BLaER1 treated with 17β-estradiol and CSF1 and Interleukin-3, amounts not matched to agents 10 nM and 100 nM (cell line): ENCODE results near the gene COL1A1.
A peak's percentile ranks its signal among the peaks of the same experiment; 100 is the strongest.

ENCODE experiments used
- H3K27ac ChIP-seq, 11 experiments: shearing (Covaris generic); formaldehyde crosslinking; 2 replicates each; pipeline ENCODE4 v1.8.1; 2022
- H3K27me3 ChIP-seq, 11 experiments: shearing (Covaris generic); formaldehyde crosslinking; 2 replicates each; pipeline ENCODE4 v1.8.1; 2022
- H3K36me3 ChIP-seq, 11 experiments: shearing (Covaris generic); formaldehyde crosslinking; 2 replicates each; pipeline ENCODE4 v1.8.1; 2022
- H3K4me1 ChIP-seq, 10 experiments: shearing (Covaris generic); formaldehyde crosslinking; 2 replicates each; pipeline ENCODE4 v1.8.1; 2022
- H3K4me2 ChIP-seq, 11 experiments: shearing (Covaris generic); formaldehyde crosslinking; 2 replicates each; pipeline ENCODE4 v1.8.1; 2022
- H3K4me3 ChIP-seq, 10 experiments: shearing (Covaris generic); formaldehyde crosslinking; 2 replicates each; pipeline ENCODE4 v1.8.1; 2022
- H3K9ac ChIP-seq, 11 experiments: shearing (Covaris generic); formaldehyde crosslinking; 2 replicates each; pipeline ENCODE4 v1.8.1; 2022
- H3K9me3 ChIP-seq, 11 experiments: shearing (Covaris generic); formaldehyde crosslinking; replicated peaks in 1 of 11; 2 replicates each; pipeline ENCODE4 v1.8.1; 2022
- H4K20me1 ChIP-seq, 11 experiments: shearing (Covaris generic); formaldehyde crosslinking; 2 replicates each; pipeline ENCODE4 v1.8.1; 2022
- Cebpa-rat ChIP-seq, 11 experiments: shearing (Covaris generic); IDR thresholded peaks; 2 replicates each; pipeline ENCODE4 v1.8.1; 2022

The COL1A1 gene

DNA sequence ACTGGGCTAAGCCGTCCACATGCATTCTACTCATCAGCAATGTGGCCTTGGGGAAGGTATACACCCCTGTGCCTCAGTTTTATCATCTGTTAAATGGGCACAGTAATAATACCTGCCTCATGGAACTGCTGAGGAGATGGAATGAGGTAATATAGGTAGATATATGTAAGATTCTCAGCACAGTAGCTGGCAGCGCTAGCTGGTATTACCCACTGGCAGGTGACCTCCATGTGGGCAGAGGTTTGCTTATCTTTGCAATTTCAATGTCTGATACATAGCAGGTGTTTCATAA, 36.8 kb downstream of the COL1A1 start:
- peak overlapping the region in 7 of 11 experiments; percentile 33 to 79 (median 58); a peak in 11 of 22 replicates for H3K4me2 ChIP-seq
- H3K27ac ChIP-seq, result no peak overlapping the region
- H3K9ac ChIP-seq, result 0 out of 22 replicates have a peak overlapping the region, but pooled peaks of 1 of the 11 experiments have one; percentile 27
- no peaks in the 10 kb centered on the region for H3K9me3 ChIP-seq
- no peaks in the 10 kb centered on the region for H3K36me3 ChIP-seq
- no peaks in the 10 kb centered on the region for H3K27me3 ChIP-seq
- peaks cover 36 to 50% (median 46%) of the 10 kb centered on the region in 10 experiments for H3K4me1 ChIP-seq
- no peaks in the 10 kb centered on the region; a peak in 1 of 22 replicates for H4K20me1 ChIP-seq
- TF ChIP-seq Cebpa-rat (IDR thresholded peaks at IDR 0.05), result no peak
- H3K4me3 ChIP-seq, result no peak overlapping the region

DNA sequence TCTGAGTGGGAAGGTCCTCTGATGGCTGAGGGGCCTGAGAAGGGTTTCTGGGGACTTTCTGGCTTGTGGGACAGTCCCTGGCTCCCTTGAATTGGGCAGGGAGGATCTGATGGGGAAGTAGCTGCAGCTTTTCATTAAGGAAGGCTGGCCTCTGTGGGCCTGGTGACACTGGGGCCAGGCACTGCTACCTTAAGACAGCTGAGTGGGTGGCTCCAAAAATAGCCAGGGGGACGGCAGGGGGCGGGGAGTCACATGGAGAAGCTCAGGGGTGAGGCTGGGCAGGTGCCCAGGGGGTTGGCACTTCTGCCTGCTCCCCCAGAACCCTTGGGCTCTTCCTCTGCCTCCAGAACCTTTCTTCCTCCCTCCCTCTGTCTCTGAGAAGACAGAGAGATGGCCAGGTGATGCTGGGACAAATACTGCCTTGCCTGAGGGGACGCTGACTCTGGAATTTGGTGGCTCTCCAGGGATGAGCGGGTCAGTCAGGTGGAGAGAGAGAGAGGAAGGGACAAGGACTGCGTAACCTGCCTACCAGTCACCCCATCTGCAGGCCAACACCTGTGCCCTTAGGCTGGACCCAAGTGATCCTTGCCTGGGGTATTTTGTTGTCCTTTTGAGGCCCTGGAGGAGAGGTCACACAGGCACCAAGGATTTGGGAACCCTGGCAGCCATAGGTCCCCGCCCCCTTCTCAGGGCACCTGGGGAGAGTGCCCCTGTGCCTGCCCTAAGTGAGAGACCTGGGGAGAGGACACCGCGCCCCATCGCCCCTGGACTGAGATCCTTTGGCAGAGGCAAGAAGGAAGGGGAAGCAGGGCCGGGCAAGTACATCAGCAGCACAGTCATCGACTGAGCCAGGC, 37.4 kb downstream of the COL1A1 start:
- H3K4me2 ChIP-seq, result peak overlapping the region in 10 of 11 experiments; percentile 29 to 79 (median 44); a peak in 21 of 22 replicates
- no peaks in the 10 kb centered on the region for H3K36me3 ChIP-seq
- peaks cover 35 to 49% (median 46%) of the 10 kb centered on the region in 10 experiments for H3K4me1 ChIP-seq
- no peaks in the 10 kb centered on the region for H3K27me3 ChIP-seq
- H3K9ac ChIP-seq, result peak overlapping the region in 3 of 11 experiments; percentile 19 to 42 (median 27); a peak in 1 of 22 replicates
- H3K4me3 ChIP-seq, result no peak overlapping the region
- no peak for TF ChIP-seq Cebpa-rat (IDR thresholded peaks at IDR 0.05)
- H3K9me3 ChIP-seq, result no peaks in the 10 kb centered on the region
- H3K27ac ChIP-seq, result no peak overlapping the region
- no peaks in the 10 kb centered on the region; a peak in 1 of 22 replicates for H4K20me1 ChIP-seq

DNA sequence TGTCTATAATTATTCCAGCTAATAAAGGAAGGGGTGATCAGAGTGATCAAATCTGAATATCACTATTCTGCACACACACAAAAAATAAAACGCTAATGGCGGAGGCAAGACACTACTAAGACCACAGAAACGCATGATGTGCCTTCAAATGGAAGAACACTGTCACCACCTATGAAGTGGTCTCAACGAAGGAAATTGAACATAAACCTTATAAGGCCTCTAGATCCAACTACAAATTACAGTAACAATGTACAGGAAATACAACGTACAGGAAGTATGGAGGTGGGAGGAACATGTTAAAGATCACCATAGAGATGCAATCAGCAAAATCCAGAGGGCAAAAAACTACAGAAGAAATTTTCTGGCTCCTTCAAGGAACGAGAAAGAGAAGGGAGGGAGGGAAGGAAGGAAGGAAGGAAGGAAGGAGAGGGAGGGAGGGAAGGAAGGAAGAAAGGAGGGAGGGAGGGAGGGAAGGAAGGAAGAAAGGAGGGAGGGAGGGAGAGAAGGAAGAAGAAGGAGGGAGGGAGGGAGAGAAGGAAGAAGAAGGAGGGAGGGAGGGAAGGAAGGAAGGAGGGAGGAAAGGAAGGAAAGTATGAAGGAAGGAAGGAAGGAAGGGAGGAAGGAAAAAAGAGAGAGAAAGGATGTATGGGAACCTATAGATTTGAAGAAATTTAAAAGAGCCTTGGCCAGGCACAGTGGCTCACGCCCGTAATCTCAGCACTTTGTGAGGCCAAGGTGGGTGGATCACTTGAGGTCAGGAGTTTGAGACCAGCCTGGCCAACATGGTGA, 38.8 kb downstream of the COL1A1 start:
- Histone ChIP-seq H3K9me3 (no peaks in the 10 kb centered on the region), H3K27ac (0 out of 22 replicates have a peak overlapping the region, but pooled peaks of 1 of the 11 experiments have one; percentile 50), H3K4me2 (peak overlapping the region in 10 of 11 experiments; percentile 77 to 98 (median 94); a peak in 19 of 22 replicates), H3K4me3 (no peak overlapping the region), H3K9ac (no peak overlapping the region), H3K36me3 (no peaks in the 10 kb centered on the region), H3K4me1 (peaks cover 28 to 55% (median 37%) of the 10 kb centered on the region in 10 experiments), H4K20me1 (no peaks in the 10 kb centered on the region; a peak in 1 of 22 replicates), H3K27me3 (no peaks in the 10 kb centered on the region)
- TF ChIP-seq Cebpa-rat (IDR thresholded peaks at IDR 0.05), result no peak

DNA sequence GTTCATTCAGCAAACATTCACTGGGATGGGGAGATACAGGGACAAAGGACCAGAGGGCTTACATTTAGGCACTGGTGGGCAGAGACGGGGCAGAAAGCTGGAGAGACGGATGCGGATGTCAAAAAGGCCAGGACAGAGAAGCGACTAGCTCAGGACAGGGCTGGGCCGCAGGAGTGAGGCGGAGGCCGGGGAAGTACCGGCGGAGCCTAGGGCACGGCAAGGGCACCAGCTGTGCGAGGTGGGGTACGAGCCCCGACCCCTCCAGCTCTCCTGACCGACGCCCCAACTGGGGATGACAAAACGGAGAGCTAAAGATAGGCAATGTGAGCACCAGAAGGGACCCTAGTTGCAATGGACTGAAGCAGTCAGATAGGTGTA, 39.5 kb downstream of the COL1A1 start:
- peak overlapping the region in 8 of 11 experiments; percentile 45 to 76 (median 58); a peak in 16 of 22 replicates for H3K9ac ChIP-seq
- no peak for TF ChIP-seq Cebpa-rat (IDR thresholded peaks at IDR 0.05)
- peaks cover 28 to 52% (median 33%) of the 10 kb centered on the region in 10 experiments for H3K4me1 ChIP-seq
- H3K4me3 ChIP-seq, result peak overlapping the region in 8 of 10 experiments; percentile 54 to 74 (median 64); a peak in 10 of 20 replicates
- H3K9me3 ChIP-seq, result no peaks in the 10 kb centered on the region
- no peaks in the 10 kb centered on the region for H3K27me3 ChIP-seq
- no peaks in the 10 kb centered on the region; a peak in 1 of 22 replicates for H4K20me1 ChIP-seq
- peak overlapping the region; percentile 77 to 98 (median 93) for H3K4me2 ChIP-seq
- no peaks in the 10 kb centered on the region for H3K36me3 ChIP-seq
- H3K27ac ChIP-seq, result peak overlapping the region in 9 of 11 experiments; percentile 8 to 61 (median 42); a peak in 13 of 22 replicates

DNA sequence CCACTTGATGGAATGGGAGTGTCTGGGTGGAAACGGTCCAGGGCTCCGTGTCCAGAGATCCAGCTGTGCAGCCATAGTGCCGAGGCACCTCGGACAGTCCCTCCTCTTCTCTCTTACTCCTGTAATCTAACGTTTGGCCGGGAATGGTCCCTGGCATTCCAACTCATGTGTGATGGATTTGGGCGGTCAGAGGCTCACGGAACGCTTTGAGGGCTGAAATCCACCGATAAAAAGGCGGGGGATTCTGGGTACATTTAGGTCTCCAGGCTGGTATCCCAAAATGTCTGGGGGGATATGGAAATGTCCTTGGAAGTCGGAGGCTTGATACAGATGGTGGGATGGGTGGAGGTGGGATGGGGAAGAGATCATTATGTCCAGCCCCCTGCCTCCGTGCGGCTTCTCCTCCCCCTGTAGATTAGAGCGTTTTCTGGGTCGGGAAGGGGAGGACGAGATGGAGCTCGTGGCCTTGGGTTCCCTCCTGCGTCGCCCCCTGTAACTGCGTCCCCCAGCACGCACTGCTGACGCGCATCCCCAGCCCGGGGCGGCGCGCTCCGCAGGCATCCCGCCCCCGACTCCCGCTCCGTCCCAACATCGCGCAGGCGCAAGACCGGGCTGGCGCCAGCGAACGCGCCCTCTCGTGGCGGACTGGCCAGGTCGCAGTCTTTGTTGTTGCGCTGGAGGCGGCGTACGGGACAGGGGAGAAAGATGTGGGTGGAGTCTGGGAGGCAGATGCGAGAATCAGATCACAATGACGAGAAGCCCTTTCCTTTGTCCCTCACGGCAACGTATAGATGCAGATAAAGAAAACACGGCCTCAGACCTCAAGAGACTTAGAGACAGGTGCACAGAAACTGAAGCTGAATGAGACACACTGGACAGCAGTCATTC, 40.2 kb downstream of the COL1A1 start:
- H4K20me1 ChIP-seq, result no peaks in the 10 kb centered on the region; a peak in 1 of 22 replicates
- peak overlapping the region; percentile 77 to 98 (median 93) for H3K4me2 ChIP-seq
- H3K4me3 ChIP-seq, result peak overlapping the region; percentile 54 to 74 (median 64)
- H3K27me3 ChIP-seq, result no peaks in the 10 kb centered on the region
- H3K9me3 ChIP-seq, result no peaks in the 10 kb centered on the region
- peaks cover 28 to 55% (median 33%) of the 10 kb centered on the region in 10 experiments for H3K4me1 ChIP-seq
- H3K36me3 ChIP-seq, result no peaks in the 10 kb centered on the region
- no peak for TF ChIP-seq Cebpa-rat (IDR thresholded peaks at IDR 0.05)
- peak overlapping the region in 9 of 11 experiments; percentile 20 to 67 (median 47); a peak in 16 of 22 replicates for H3K27ac ChIP-seq
- H3K9ac ChIP-seq, result peak overlapping the region in 10 of 11 experiments; percentile 60 to 76 (median 73); a peak in 20 of 22 replicates

DNA sequence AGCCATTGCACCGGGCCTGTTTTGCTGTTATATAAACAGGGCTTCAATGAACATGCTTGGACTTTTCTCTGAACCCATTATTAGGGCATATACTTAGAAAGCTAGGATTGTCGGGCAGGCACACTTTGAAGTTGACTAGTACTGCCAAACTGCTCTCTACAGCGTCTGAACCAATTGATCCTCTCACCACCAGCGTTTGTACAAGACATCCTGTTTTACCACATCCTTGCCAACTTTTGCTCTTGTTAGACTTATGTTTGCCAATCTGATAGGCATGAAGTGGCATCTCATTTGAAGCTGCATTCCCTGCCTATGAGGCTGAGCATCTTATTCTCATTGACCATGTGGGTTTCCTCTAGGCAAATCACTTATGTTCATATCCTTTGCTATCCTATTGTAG, 43.5 kb downstream of the COL1A1 start:
- H3K9me3 ChIP-seq, result no peaks in the 10 kb centered on the region
- H3K4me1 ChIP-seq, result peaks cover 44 to 70% (median 52%) of the 10 kb centered on the region in 10 experiments

DNA sequence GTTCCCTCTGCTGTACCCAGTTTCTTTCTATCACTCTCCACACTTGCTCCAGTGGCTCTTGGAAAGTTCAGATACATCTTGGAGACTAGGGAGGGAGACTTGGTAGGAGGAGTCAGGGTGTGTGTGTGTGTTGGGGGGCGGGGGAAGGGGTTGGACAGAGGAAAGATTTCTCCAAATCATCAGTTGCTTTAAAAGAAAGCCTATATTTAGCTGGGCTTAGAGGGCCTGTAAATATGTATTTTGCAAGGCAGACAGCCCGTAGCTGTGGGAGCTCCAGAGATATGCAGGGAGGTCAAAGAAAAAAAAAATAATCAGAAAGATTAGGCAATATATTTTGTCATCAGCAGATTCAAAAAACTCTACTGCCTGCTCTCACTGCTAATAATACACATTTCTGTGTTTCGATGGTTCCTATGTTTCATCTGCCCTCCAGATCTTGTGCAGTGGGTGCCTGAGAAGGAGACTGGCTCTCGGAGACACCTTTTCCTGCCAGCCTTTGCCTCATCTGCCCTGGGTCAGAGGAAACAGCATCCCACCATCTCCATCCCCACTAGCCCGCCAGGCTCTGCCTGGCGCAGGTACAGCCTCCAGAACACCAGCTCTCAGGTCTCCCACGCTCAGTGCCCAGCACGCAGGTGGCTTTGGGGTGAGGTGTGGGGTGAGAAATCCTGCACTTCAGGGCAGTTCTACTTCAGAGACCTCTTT, 46.2 kb downstream of the COL1A1 start:
- H3K9me3 ChIP-seq, result no peaks in the 10 kb centered on the region
- no peaks in the 10 kb centered on the region for H3K27me3 ChIP-seq
- H3K9ac ChIP-seq, result peak overlapping the region in 10 of 11 experiments; percentile 1 to 66 (median 48); a peak in 15 of 22 replicates
- peak overlapping the region in 9 of 11 experiments; percentile 16 to 60 (median 50); a peak in 15 of 22 replicates for H3K27ac ChIP-seq
- H3K36me3 ChIP-seq, result no peaks in the 10 kb centered on the region
- TF ChIP-seq Cebpa-rat (IDR thresholded peaks at IDR 0.05), result no peak
- peaks cover 0 to 4% (median 0%) of the 10 kb centered on the region in 11 experiments; a peak in 8 of 22 replicates for H4K20me1 ChIP-seq
- peaks cover 41 to 60% (median 45%) of the 10 kb centered on the region in 10 experiments for H3K4me1 ChIP-seq
- H3K4me2 ChIP-seq, result peak overlapping the region; percentile 76 to 98 (median 96)
- no peak overlapping the region for H3K4me3 ChIP-seq

More for the DNA sequence above, 43.5 kb downstream of the COL1A1 start:
- Histone ChIP-seq H3K27ac (no peak overlapping the region), H3K9ac (no peak overlapping the region), H3K36me3 (no peaks in the 10 kb centered on the region), H3K4me2 (peak overlapping the region in 2 of 11 experiments; percentile 7 to 8; a peak in 1 of 22 replicates), H3K4me3 (no peak overlapping the region), H3K27me3 (no peaks in the 10 kb centered on the region), H4K20me1 (no peaks in the 10 kb centered on the region)
- no peak for TF ChIP-seq Cebpa-rat (IDR thresholded peaks at IDR 0.05)
